ENCODE results near the gene PRDM15.

PRDM15 gene

DNA sequence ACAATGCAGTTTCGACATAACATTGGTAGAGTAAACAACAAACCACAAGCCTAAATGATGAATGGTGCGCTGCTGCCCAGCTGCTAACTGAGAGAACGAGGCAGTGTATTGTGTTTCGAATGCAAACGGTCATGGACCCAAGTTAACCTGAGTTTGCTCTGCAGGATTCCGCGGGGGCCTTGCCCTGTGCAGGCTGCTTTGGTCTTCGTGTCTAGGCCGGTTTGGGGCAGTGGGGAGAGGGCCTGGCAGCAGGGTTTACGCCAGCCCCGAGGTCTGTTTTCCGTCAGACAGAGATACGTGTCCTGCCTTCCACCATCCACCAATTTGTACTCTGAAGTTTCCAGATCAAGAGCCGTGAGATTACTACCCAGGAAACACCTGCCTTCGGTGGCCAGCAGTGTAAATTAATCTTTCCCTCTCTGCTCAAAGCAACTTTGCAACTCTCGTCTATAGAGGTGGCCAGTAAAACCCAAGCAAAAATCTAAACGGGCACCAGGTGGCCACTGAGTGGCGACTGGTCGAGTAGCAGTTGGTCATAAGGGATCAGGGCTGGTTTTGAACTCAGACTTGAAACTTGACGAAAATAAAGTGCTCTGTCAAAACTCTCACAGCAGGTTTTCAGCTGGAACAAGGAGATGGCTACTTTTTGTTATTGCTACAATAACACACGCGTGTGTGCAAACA, 6.3 kb upstream of the PRDM15 start:
- Histone ChIP-seq H3K4me3 (ENCODE audit: insufficient read depth in 1 of 2, low read depth in 1 of 2, low read length in 2 of 2) (no peak overlapping the region), H3K36me3 (ENCODE audit: control insufficient read depth in 1 of 2, insufficient read depth in 2 of 2, low read depth in 1 of 2, low read length in 2 of 2) (peaks cover 13 to 32% of the 10 kb centered on the region in 2 experiments), H4K91ac (ENCODE audit: low read length) (no peak overlapping the region), H3K18ac (ENCODE audit: low read depth in 1 of 2, low read length in 2 of 2) (no peak overlapping the region), H3K27me3 (ENCODE audit: control insufficient read depth in 1 of 2, insufficient read depth in 1 of 2, low read length in 2 of 2) (no peaks in the 10 kb centered on the region), H3K4me1 (ENCODE audit: control insufficient read depth, insufficient read depth, low read depth, low read length) (peaks cover 2% of the 10 kb centered on the region), H3K4ac (ENCODE audit: low read depth in 1 of 2, low read length in 2 of 2) (no peak overlapping the region), H2AK5ac (ENCODE audit: low read length, severe bottlenecking) (no peak overlapping the region), H3K9ac (ENCODE audit: low read length) (no peak overlapping the region), H3K14ac (ENCODE audit: low read length in 2 of 2) (no peak overlapping the region), H3K27ac (ENCODE audit: low read length, poor library complexity, severe bottlenecking) (no peak overlapping the region), H4K8ac (ENCODE audit: low read length) (no peak overlapping the region), H3K9me3 (ENCODE audit: control insufficient read depth, low read length) (no peaks in the 10 kb centered on the region), H2BK5ac (ENCODE audit: low read depth, low read length, poor library complexity, severe bottlenecking) (no peak overlapping the region), H2AFZ (ENCODE audit: low read depth, low read length) (no peak overlapping the region), H3K4me2 (ENCODE audit: low read length, poor library complexity, severe bottlenecking) (no peak overlapping the region), H2BK15ac (ENCODE audit: low read depth, poor library complexity, severe bottlenecking) (no peak overlapping the region), H3K23ac (ENCODE audit: low read length in 2 of 2) (no peak overlapping the region), H2BK120ac (ENCODE audit: low read depth, low read length) (no peak overlapping the region), H3K79me1 (replicated peaks; ENCODE audit: low read length, poor library complexity, severe bottlenecking) (no peaks in the 10 kb centered on the region), H2BK12ac (ENCODE audit: low read length in 2 of 2) (no peak overlapping the region)
- WGBS, result 74% methylated on average over 22 of the region's 22 CpGs
- peak; percentile 51 for DNase-seq

- H3K18ac ChIP-seq (ENCODE audit: low read depth in 1 of 2, low read length in 2 of 2), result no peak overlapping the region
Observed at GRCh38 chr21:41884501-41885030, 5.4 kb upstream of the PRDM15 start.

DNA sequence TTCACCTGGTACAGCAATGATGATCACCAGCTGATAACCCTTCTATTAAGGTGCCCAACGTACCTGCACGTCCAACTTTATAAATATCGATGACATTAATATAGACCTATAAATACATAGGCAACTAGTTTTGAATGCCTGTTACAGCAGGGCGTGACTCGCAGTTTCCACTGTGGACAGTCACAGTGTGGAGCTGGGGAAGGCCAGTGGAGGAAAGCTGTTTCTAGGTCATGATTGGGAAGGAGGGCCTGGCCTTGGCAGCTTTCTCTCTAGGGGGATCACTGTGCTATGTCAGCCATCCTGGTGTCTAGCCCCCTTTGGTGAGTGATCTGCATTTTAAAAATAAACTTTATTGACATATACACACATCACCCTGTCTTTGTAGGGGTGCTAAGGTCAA, 4.4 kb upstream of the PRDM15 start:
- H3K4me2 ChIP-seq (ENCODE audit: low read length, poor library complexity, severe bottlenecking), result no peak overlapping the region
- no peak overlapping the region for H3K4ac ChIP-seq (ENCODE audit: low read depth in 1 of 2, low read length in 2 of 2)
- H3K14ac ChIP-seq (ENCODE audit: low read length in 2 of 2), result no peak overlapping the region
- no peak overlapping the region for H3K23ac ChIP-seq (ENCODE audit: low read length in 2 of 2)
- H2BK15ac ChIP-seq (ENCODE audit: low read depth, poor library complexity, severe bottlenecking), result no peak overlapping the region
- no peak overlapping the region for H4K91ac ChIP-seq (ENCODE audit: low read length)
- no peak overlapping the region for H3K27ac ChIP-seq (ENCODE audit: low read length, poor library complexity, severe bottlenecking)
- no peak overlapping the region for H3K18ac ChIP-seq (ENCODE audit: low read depth in 1 of 2, low read length in 2 of 2)
- no peak overlapping the region for H2BK120ac ChIP-seq (ENCODE audit: low read depth, low read length)
- no peak overlapping the region for H2BK12ac ChIP-seq (ENCODE audit: low read length in 2 of 2)
- no peak overlapping the region for H2AFZ ChIP-seq (ENCODE audit: low read depth, low read length)
- no peaks in the 10 kb centered on the region for H3K27me3 ChIP-seq (ENCODE audit: control insufficient read depth in 1 of 2, insufficient read depth in 1 of 2, low read length in 2 of 2)
- WGBS, result 94% methylated on average over 5 of the region's 5 CpGs
- no peaks in the 10 kb centered on the region for H3K9me3 ChIP-seq (ENCODE audit: control insufficient read depth, low read length)
- H3K9ac ChIP-seq (ENCODE audit: low read length), result no peak overlapping the region
- no peak overlapping the region for H4K8ac ChIP-seq (ENCODE audit: low read length)
- no peak overlapping the region for H2BK5ac ChIP-seq (ENCODE audit: low read depth, low read length, poor library complexity, severe bottlenecking)
- no peaks in the 10 kb centered on the region for H3K79me1 ChIP-seq (replicated peaks; ENCODE audit: low read length, poor library complexity, severe bottlenecking)
- peaks cover 7 to 17% of the 10 kb centered on the region in 2 experiments for H3K36me3 ChIP-seq (ENCODE audit: control insufficient read depth in 1 of 2, insufficient read depth in 2 of 2, low read depth in 1 of 2, low read length in 2 of 2)
- H3K4me3 ChIP-seq (ENCODE audit: insufficient read depth in 1 of 2, low read depth in 1 of 2, low read length in 2 of 2), result no peak overlapping the region
- H3K4me1 ChIP-seq (ENCODE audit: control insufficient read depth, insufficient read depth, low read depth, low read length), result no peaks in the 10 kb centered on the region
- H2AK5ac ChIP-seq (ENCODE audit: low read length, severe bottlenecking), result no peak overlapping the region
- no peak for DNase-seq

More at GRCh38 chr21:41884501-41885030, 5.4 kb upstream of the PRDM15 start:
- Histone ChIP-seq H2AFZ (ENCODE audit: low read depth, low read length) (no peak overlapping the region), H3K79me1 (replicated peaks; ENCODE audit: low read length, poor library complexity, severe bottlenecking) (no peaks in the 10 kb centered on the region), H3K9me3 (ENCODE audit: control insufficient read depth, low read length) (no peaks in the 10 kb centered on the region), H2BK12ac (ENCODE audit: low read length in 2 of 2) (no peak overlapping the region), H4K91ac (ENCODE audit: low read length) (no peak overlapping the region), H2BK120ac (ENCODE audit: low read depth, low read length) (no peak overlapping the region), H2BK15ac (ENCODE audit: low read depth, poor library complexity, severe bottlenecking) (no peak overlapping the region), H3K4me2 (ENCODE audit: low read length, poor library complexity, severe bottlenecking) (no peak overlapping the region), H3K4me1 (ENCODE audit: control insufficient read depth, insufficient read depth, low read depth, low read length) (peaks cover 2% of the 10 kb centered on the region), H3K23ac (ENCODE audit: low read length in 2 of 2) (no peak overlapping the region), H3K4ac (ENCODE audit: low read depth in 1 of 2, low read length in 2 of 2) (no peak overlapping the region), H2AK5ac (ENCODE audit: low read length, severe bottlenecking) (no peak overlapping the region), H4K8ac (ENCODE audit: low read length) (no peak overlapping the region), H3K4me3 (ENCODE audit: insufficient read depth in 1 of 2, low read depth in 1 of 2, low read length in 2 of 2) (no peak overlapping the region), H3K14ac (ENCODE audit: low read length in 2 of 2) (no peak overlapping the region), H3K36me3 (ENCODE audit: control insufficient read depth in 1 of 2, insufficient read depth in 2 of 2, low read depth in 1 of 2, low read length in 2 of 2) (peaks cover 13 to 25% of the 10 kb centered on the region in 2 experiments), H2BK5ac (ENCODE audit: low read depth, low read length, poor library complexity, severe bottlenecking) (no peak overlapping the region), H3K9ac (ENCODE audit: low read length) (no peak overlapping the region), H3K27ac (ENCODE audit: low read length, poor library complexity, severe bottlenecking) (no peak overlapping the region), H3K27me3 (ENCODE audit: control insufficient read depth in 1 of 2, insufficient read depth in 1 of 2, low read length in 2 of 2) (no peaks in the 10 kb centered on the region)
- DNase-seq, result no peak
- 95% methylated on average over 19 of the region's 19 CpGs for WGBS

GRCh38 chr21:41881051-41881450, 1.9 kb upstream of the PRDM15 start:
- Histone ChIP-seq H3K79me1 (replicated peaks; ENCODE audit: low read length, poor library complexity, severe bottlenecking) (peaks cover 15% of the 10 kb centered on the region), H2BK12ac (ENCODE audit: low read length in 2 of 2) (no peak overlapping the region), H3K18ac (ENCODE audit: low read depth in 1 of 2, low read length in 2 of 2) (no peak overlapping the region), H3K27ac (ENCODE audit: low read length, poor library complexity, severe bottlenecking) (no peak overlapping the region), H3K9ac (ENCODE audit: low read length) (no peak overlapping the region), H2BK120ac (ENCODE audit: low read depth, low read length) (no peak overlapping the region), H4K8ac (ENCODE audit: low read length) (no peak overlapping the region), H3K4me2 (ENCODE audit: low read length, poor library complexity, severe bottlenecking) (no peak overlapping the region), H3K4me1 (ENCODE audit: control insufficient read depth, insufficient read depth, low read depth, low read length) (peaks cover 7% of the 10 kb centered on the region), H3K14ac (ENCODE audit: low read length in 2 of 2) (no peak overlapping the region), H2BK15ac (ENCODE audit: low read depth, poor library complexity, severe bottlenecking) (no peak overlapping the region), H3K23ac (ENCODE audit: low read length in 2 of 2) (no peak overlapping the region), H4K91ac (ENCODE audit: low read length) (no peak overlapping the region), H2BK5ac (ENCODE audit: low read depth, low read length, poor library complexity, severe bottlenecking) (no peak overlapping the region), H3K4me3 (ENCODE audit: insufficient read depth in 1 of 2, low read depth in 1 of 2, low read length in 2 of 2) (no peak overlapping the region), H3K9me3 (ENCODE audit: control insufficient read depth, low read length) (no peaks in the 10 kb centered on the region), H3K36me3 (ENCODE audit: control insufficient read depth in 1 of 2, insufficient read depth in 2 of 2, low read depth in 1 of 2, low read length in 2 of 2) (peaks cover 4 to 11% of the 10 kb centered on the region in 2 experiments), H3K4ac (ENCODE audit: low read depth in 1 of 2, low read length in 2 of 2) (no peak overlapping the region), H3K27me3 (ENCODE audit: control insufficient read depth in 1 of 2, insufficient read depth in 1 of 2, low read length in 2 of 2) (no peaks in the 10 kb centered on the region), H2AK5ac (ENCODE audit: low read length, severe bottlenecking) (no peak overlapping the region), H2AFZ (ENCODE audit: low read depth, low read length) (no peak overlapping the region)
- no peak for DNase-seq
- WGBS, result 97% methylated on average over 6 of the region's 6 CpGs

All from mesenchymal stem cell (in vitro differentiated cells and primary cell).